Epidermal melanocyte (primary cell): ENCODE results near the gene CPB2.

Source experiments
- DNase-seq: peaks from one replicate; pipeline ENCODE4 v3.0.0; 2011; ENCODE audit warnings: low spot score; ENCODE audit not compliant: insufficient read length

CPB2 gene

GRCh38 chr13:46104868-46105267, at the start of gene CPB2:
Gene CPB2, minus strand, starts transcription at chr13:46105033. Its CDS starts 24 bp downstream, at chr13:46105009.
- DNase-seq = no peak

- DNase-seq = no peak
Measured at GRCh38 chr13:46154136-46154801, 49.4 kb upstream of the CPB2 start.

- no peak for DNase-seq
Measured at GRCh38 chr13:46152627-46153328, 47.9 kb upstream of the CPB2 start.

GRCh38 chr13:46150134-46150693, 45.4 kb upstream of the CPB2 start:
- DNase-seq = no peak

- DNase-seq = no peak
Measured at GRCh38 chr13:46149272-46150133, 44.7 kb upstream of the CPB2 start.

GRCh38 chr13:46146898-46147297, 42.1 kb upstream of the CPB2 start:
- DNase-seq = no peak

- DNase-seq = no peak
Measured at GRCh38 chr13:46145950-46146349, 41.1 kb upstream of the CPB2 start.

GRCh38 chr13:46145135-46145534, 40.3 kb upstream of the CPB2 start:
- DNase-seq = no peak

GRCh38 chr13:46143184-46143701, 38.4 kb upstream of the CPB2 start:
- no peak for DNase-seq

GRCh38 chr13:46142776-46143175, 37.9 kb upstream of the CPB2 start:
- no peak for DNase-seq

GRCh38 chr13:46140044-46140443, 35.2 kb upstream of the CPB2 start:
- no peak for DNase-seq

- DNase-seq = no peak
Measured at GRCh38 chr13:46137627-46138317, 32.9 kb upstream of the CPB2 start.

- no peak for DNase-seq
Measured at GRCh38 chr13:46136688-46137087, 31.9 kb upstream of the CPB2 start.

- no peak for DNase-seq
Measured at GRCh38 chr13:46134961-46135522, 30.2 kb upstream of the CPB2 start.

- DNase-seq = no peak
Measured at GRCh38 chr13:46134494-46134893, 29.7 kb upstream of the CPB2 start.

- DNase-seq = no peak
Measured at GRCh38 chr13:46132109-46132508, 27.3 kb upstream of the CPB2 start.

GRCh38 chr13:46131705-46132104, 26.9 kb upstream of the CPB2 start:
- no peak for DNase-seq

GRCh38 chr13:46129955-46130618, 25.3 kb upstream of the CPB2 start:
- DNase-seq = no peak

GRCh38 chr13:46129124-46129523, 24.3 kb upstream of the CPB2 start:
- no peak for DNase-seq

GRCh38 chr13:46127358-46128023, 22.7 kb upstream of the CPB2 start:
- no peak for DNase-seq
